OCI-LY7 (cell line): ENCODE results near the gene ENSA.
"Not testable (repeated sequence)": the region's sequence is repeated elsewhere in the genome, so short reads cannot be mapped to it uniquely, and the experiment has no call there.

ENCODE experiments used
- EZH2phosphoT487 ChIP-seq: fragments of 200-600 bp; sonication (generic); IDR thresholded peaks from 2 replicates; pipeline ENCODE4 v1.6.1; 2018; ENCODE audit warnings: low read depth, borderline replicate concordance, mild to moderate bottlenecking, mixed run types, antibody characterized with exemption, low read length, moderate library complexity, mixed read lengths
- TF ChIP-seq, protein P1 (sequence below): fragments of 200-600 bp; sonication (generic); conservative IDR thresholded peaks from 2 replicates; pipeline ENCODE4 v1.5.1; 2014; ENCODE audit warnings: mild to moderate bottlenecking, antibody characterized with exemption, low read length, moderate library complexity, mixed read lengths

DNA sequence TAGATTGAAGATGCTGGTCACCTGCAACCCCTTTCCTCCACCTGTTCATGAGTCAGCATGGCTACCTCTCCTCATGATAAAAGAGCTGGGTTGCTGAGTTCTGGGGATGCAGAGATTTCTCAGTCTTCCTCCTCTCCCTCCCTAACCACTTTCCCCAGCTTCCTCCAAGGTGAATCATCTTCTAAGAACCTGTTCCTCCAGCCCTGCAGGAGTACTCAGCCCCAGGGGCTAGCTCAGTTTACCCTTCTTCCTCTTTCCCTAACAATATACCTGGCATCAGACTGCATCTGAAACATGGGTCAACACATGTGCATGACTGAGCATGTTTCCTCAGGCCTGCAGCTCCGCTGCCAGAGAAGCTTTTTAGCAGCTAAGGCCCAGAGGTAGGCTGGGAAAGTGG, 5.3 kb downstream of the ENSA start:
- TF ChIP-seq, protein P1, sequence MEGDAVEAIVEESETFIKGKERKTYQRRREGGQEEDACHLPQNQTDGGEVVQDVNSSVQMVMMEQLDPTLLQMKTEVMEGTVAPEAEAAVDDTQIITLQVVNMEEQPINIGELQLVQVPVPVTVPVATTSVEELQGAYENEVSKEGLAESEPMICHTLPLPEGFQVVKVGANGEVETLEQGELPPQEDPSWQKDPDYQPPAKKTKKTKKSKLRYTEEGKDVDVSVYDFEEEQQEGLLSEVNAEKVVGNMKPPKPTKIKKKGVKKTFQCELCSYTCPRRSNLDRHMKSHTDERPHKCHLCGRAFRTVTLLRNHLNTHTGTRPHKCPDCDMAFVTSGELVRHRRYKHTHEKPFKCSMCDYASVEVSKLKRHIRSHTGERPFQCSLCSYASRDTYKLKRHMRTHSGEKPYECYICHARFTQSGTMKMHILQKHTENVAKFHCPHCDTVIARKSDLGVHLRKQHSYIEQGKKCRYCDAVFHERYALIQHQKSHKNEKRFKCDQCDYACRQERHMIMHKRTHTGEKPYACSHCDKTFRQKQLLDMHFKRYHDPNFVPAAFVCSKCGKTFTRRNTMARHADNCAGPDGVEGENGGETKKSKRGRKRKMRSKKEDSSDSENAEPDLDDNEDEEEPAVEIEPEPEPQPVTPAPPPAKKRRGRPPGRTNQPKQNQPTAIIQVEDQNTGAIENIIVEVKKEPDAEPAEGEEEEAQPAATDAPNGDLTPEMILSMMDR, result not testable (repeated sequence)
- TF ChIP-seq EZH2phosphoT487, result not testable (repeated sequence)
